ENCODE results near the gene CMPK2. TPM values are rescaled to one million over a fixed set of nuclear protein-coding genes. Genes with fewer than 3 reads are reported as not detected.

Gene CMPK2
- total and polyA plus RNA-seq, 8 donors, result 2.4 to 11.7 (median 4.7) TPM

GRCh38 chr2:6822406-6822805, 43.3 kb downstream of the CMPK2 start:
- intact Hi-C loops (cut with DNase I; ENCODE audit: low total_unique reads), result no loop called here
- H3K4me3 ChIP-seq, result no peak overlapping the region
- TF ChIP-seq CTCF (IDR thresholded peaks at IDR 0.05) (no peak), POLR2AphosphoS5 (IDR thresholded peaks at IDR 0.05) (no peak)

GRCh38 chr2:6820903-6821584, 44.7 kb downstream of the CMPK2 start:
- no peaks in the 10 kb centered on the region for H3K9me3 ChIP-seq
- intact Hi-C loops (cut with DNase I; ENCODE audit: low total_unique reads), result no loop called here
- 87 to 96% (median 90%) methylated on average over 21 of the region's 21 CpGs for WGBS, 5 donors
- peaks cover 0 to 7% (median 0%) of the 10 kb centered on the region in 3 donors for H3K27me3 ChIP-seq
- TF ChIP-seq POLR2A (IDR thresholded peaks at IDR 0.05) (no peak), CTCF (IDR thresholded peaks at IDR 0.05) (no peak), EP300 (IDR thresholded peaks at IDR 0.05) (no peak), POLR2AphosphoS5 (IDR thresholded peaks at IDR 0.05) (no peak)
- no peak for DNase-seq
- no peaks in the 10 kb centered on the region for H3K4me1 ChIP-seq
- H3K27ac ChIP-seq, result no peak overlapping the region
- no peaks in the 10 kb centered on the region for H3K36me3 ChIP-seq
- no peak overlapping the region for H3K4me3 ChIP-seq

More at GRCh38 chr2:6822406-6822805, 43.3 kb downstream of the CMPK2 start:
- Histone ChIP-seq H3K27ac (no peak overlapping the region), H3K36me3 (no peaks in the 10 kb centered on the region), H3K4me1 (no peaks in the 10 kb centered on the region), H3K9me3 (no peaks in the 10 kb centered on the region), H3K27me3 (peaks cover 0 to 7% (median 0%) of the 10 kb centered on the region in 3 donors)
- WGBS, 5 donors, result 44 to 57% (median 50%) methylated on average over 3 of the region's 3 CpGs
- no peak for DNase-seq

- intact Hi-C loops (cut with DNase I; ENCODE audit: low total_unique reads), result no loop called here
- WGBS, 5 donors, result 70 to 87% (median 81%) methylated on average over 5 of the region's 5 CpGs
- H3K4me1 ChIP-seq, result no peaks in the 10 kb centered on the region
These were observed 45.5 kb downstream of the CMPK2 start for GRCh38 chr2:6820236-6820635.

GRCh38 chr2:6819668-6820067, 46.0 kb downstream of the CMPK2 start:
- 77 to 86% (median 84%) methylated on average over 3 of the region's 3 CpGs for WGBS, 5 donors
- Histone ChIP-seq H3K4me1 (no peaks in the 10 kb centered on the region), H3K4me3 (no peak overlapping the region), H3K27me3 (peaks cover 0 to 7% (median 0%) of the 10 kb centered on the region in 3 donors), H3K9me3 (no peaks in the 10 kb centered on the region), H3K36me3 (no peaks in the 10 kb centered on the region), H3K27ac (no peak overlapping the region)
- no peak for DNase-seq
- intact Hi-C loops (cut with DNase I; ENCODE audit: low total_unique reads), result no loop called here
- TF ChIP-seq EP300 (IDR thresholded peaks at IDR 0.05) (no peak), POLR2A (IDR thresholded peaks at IDR 0.05) (no peak), CTCF (IDR thresholded peaks at IDR 0.05) (no peak), POLR2AphosphoS5 (IDR thresholded peaks at IDR 0.05) (no peak)

More at GRCh38 chr2:6820236-6820635, 45.5 kb downstream of the CMPK2 start:
- H3K27me3 ChIP-seq, result peaks cover 0 to 7% (median 0%) of the 10 kb centered on the region in 3 donors
- TF ChIP-seq EP300 (IDR thresholded peaks at IDR 0.05) (no peak), POLR2AphosphoS5 (IDR thresholded peaks at IDR 0.05) (no peak), POLR2A (IDR thresholded peaks at IDR 0.05) (no peak), CTCF (IDR thresholded peaks at IDR 0.05) (no peak)
- no peak overlapping the region for H3K4me3 ChIP-seq
- no peaks in the 10 kb centered on the region for H3K36me3 ChIP-seq
- H3K27ac ChIP-seq, result no peak overlapping the region
- no peaks in the 10 kb centered on the region for H3K9me3 ChIP-seq
- no peak for DNase-seq
